Mesenchymal stem cell (in vitro differentiated cells and primary cell): ENCODE measurements around the gene CYB5R3.

Experiments used
- DNase-seq: peaks from one replicate; pipeline ENCODE4 v3.0.0-alpha.2; 2013
- H2AFZ ChIP-seq: one replicate; pipeline ENCODE4 v1.6.1; 2013; ENCODE audit warnings: low read depth, mild to moderate bottlenecking, control low read depth, inconsistent platforms, low read length, moderate library complexity
- H2AK5ac ChIP-seq: 2 replicates; pipeline ENCODE4 v1.6.1; 2013; ENCODE audit warnings: low read length, moderate library complexity, mild to moderate bottlenecking, inconsistent platforms; ENCODE audit not compliant: severe bottlenecking
- H2BK120ac ChIP-seq: one replicate; pipeline ENCODE4 v1.6.1; 2013; ENCODE audit warnings: low read depth, mild to moderate bottlenecking, inconsistent platforms, low read length, moderate library complexity
- H2BK12ac ChIP-seq, 2 experiments: one replicate each; pipeline ENCODE4 v1.6.1; 2013; ENCODE audit warnings: inconsistent platforms in 2 of 2, low read length in 2 of 2, mild to moderate bottlenecking in 2 of 2, moderate library complexity in 2 of 2, control low read depth in 1 of 2
- H2BK15ac ChIP-seq: one replicate; pipeline ENCODE4 v1.6.1; 2013; ENCODE audit warnings: mild to moderate bottlenecking, low read depth, inconsistent platforms; ENCODE audit not compliant: poor library complexity, severe bottlenecking
- H2BK5ac ChIP-seq: 2 replicates; pipeline ENCODE4 v1.6.1; 2013; ENCODE audit warnings: low read depth, mild to moderate bottlenecking, low read length, control low read depth, inconsistent platforms; ENCODE audit not compliant: poor library complexity, severe bottlenecking
- H3K14ac ChIP-seq, 2 experiments: one replicate each; pipeline ENCODE4 v1.6.1; 2013; ENCODE audit warnings: inconsistent platforms in 2 of 2, low read length in 2 of 2, control low read depth in 1 of 2, mild to moderate bottlenecking in 1 of 2, moderate library complexity in 1 of 2
- H3K18ac ChIP-seq, 2 experiments: one replicate each; pipeline ENCODE4 v1.6.1; 2013; ENCODE audit warnings: inconsistent platforms in 2 of 2, low read length in 2 of 2, control low read depth in 1 of 2, low read depth in 1 of 2, mild to moderate bottlenecking in 1 of 2
- H3K23ac ChIP-seq, 2 experiments: one replicate each; pipeline ENCODE4 v1.6.1; 2013; ENCODE audit warnings: inconsistent platforms in 2 of 2, low read length in 2 of 2, mild to moderate bottlenecking in 2 of 2, moderate library complexity in 2 of 2, control low read depth in 1 of 2
- H3K27ac ChIP-seq: 2 replicates; pipeline ENCODE4 v1.5.1; 2013; ENCODE audit warnings: mild to moderate bottlenecking, moderate library complexity, low read length, control low read depth, inconsistent platforms; ENCODE audit not compliant: poor library complexity, severe bottlenecking
- H3K27me3 ChIP-seq, 2 experiments: 2 replicates each; pipeline versions ENCODE4 v1.6.1 to v1.7.0; 2013; ENCODE audit warnings: low read length in 2 of 2, mild to moderate bottlenecking in 2 of 2, moderate library complexity in 2 of 2, control low read depth in 1 of 2, inconsistent platforms in 1 of 2; ENCODE audit not compliant: control insufficient read depth in 1 of 2, insufficient read depth in 1 of 2
- H3K36me3 ChIP-seq, 2 experiments: 2 replicates each; pipeline versions ENCODE4 v1.6.1 to v1.7.0; 2013; ENCODE audit warnings: low read length in 2 of 2, control low read depth in 1 of 2, inconsistent platforms in 1 of 2, low read depth in 1 of 2, mild to moderate bottlenecking in 1 of 2; ENCODE audit not compliant: insufficient read depth in 2 of 2, control insufficient read depth in 1 of 2
- H3K4ac ChIP-seq, 2 experiments: one replicate each; pipeline ENCODE4 v1.6.1; 2013; ENCODE audit warnings: inconsistent platforms in 2 of 2, low read length in 2 of 2, mild to moderate bottlenecking in 2 of 2, moderate library complexity in 2 of 2, control low read depth in 1 of 2, low read depth in 1 of 2
- H3K4me1 ChIP-seq: 2 replicates; pipeline ENCODE4 v1.6.1; 2013; ENCODE audit warnings: low read depth, low read length, control low read depth; ENCODE audit not compliant: control insufficient read depth, insufficient read depth
- H3K4me2 ChIP-seq: 2 replicates; pipeline ENCODE4 v1.6.1; 2013; ENCODE audit warnings: low read length, mild to moderate bottlenecking, inconsistent platforms; ENCODE audit not compliant: poor library complexity, severe bottlenecking
- H3K4me3 ChIP-seq, 2 experiments: 2 replicates each; pipeline versions ENCODE4 v1.5.1 to v1.7.0; 2013; ENCODE audit warnings: low read length in 2 of 2, mild to moderate bottlenecking in 2 of 2, control low read depth in 1 of 2, low read depth in 1 of 2; ENCODE audit not compliant: insufficient read depth in 1 of 2
- H3K79me1 ChIP-seq: replicated peaks from 2 replicates; pipeline ENCODE4 v1.6.1; 2013; ENCODE audit warnings: mild to moderate bottlenecking, control low read depth, low read length, inconsistent platforms; ENCODE audit not compliant: poor library complexity, severe bottlenecking
- H3K9ac ChIP-seq: 2 replicates; pipeline ENCODE4 v1.7.0; 2013; ENCODE audit warnings: mild to moderate bottlenecking, low read length, moderate library complexity
- H3K9me3 ChIP-seq: 2 replicates; pipeline ENCODE4 v1.7.0; 2013; ENCODE audit warnings: mild to moderate bottlenecking, low read length; ENCODE audit not compliant: control insufficient read depth
- H4K8ac ChIP-seq: one replicate; pipeline ENCODE4 v1.6.1; 2013; ENCODE audit warnings: inconsistent platforms, mild to moderate bottlenecking, low read length, moderate library complexity
- H4K91ac ChIP-seq: one replicate; pipeline ENCODE4 v1.6.1; 2013; ENCODE audit warnings: mild to moderate bottlenecking, low read length, inconsistent platforms
- WGBS: methylation state at CpG from one replicate; pipeline ENCODE4 v1.1.7; 2013; ENCODE audit warnings: mixed read lengths; 5-methylcytosine and 5-hydroxymethylcytosine counted together

The CYB5R3 gene

DNA sequence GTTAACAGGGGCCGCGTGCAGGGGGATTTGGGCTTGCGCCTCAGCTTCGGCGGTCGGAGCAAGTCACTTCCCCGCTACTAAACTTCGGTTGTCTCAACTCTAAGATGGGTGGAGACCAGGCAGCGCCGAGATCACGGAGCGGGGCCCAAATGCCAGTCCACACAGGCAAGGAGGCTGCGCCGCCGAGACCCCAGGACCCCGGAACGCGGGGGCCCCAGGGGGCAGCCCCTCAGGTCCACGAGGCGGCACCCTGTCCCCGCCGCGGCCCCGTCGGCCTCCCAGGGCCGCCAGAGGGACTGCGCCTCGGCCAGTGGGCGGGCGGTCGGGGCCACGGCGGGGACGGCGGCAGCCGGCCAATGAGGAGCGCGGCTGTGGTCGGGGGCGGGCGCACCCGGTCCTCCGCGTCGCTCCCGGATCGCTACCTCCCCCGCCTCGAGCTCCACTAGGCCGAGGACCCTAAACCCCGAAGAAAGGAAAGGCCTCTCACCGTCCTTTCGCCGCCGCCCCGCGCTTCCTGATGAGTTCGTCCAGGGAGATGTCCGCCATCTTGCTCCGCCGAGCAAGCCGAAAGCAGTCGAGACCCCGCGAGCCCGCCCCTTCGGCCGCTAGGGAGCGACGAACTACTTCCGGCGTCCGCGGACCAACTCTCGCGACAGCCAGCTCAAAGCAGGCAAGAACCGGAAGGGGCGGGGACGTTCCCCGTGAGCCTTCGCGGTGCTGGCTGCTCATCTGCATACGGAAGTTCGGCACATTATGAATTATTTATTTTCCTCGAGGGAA is 34.7 kb downstream of the CYB5R3 start, which contains the start of gene POLDIP3:
POLDIP3 (minus strand) TSS at position 572 of the 780 bp plus-strand sequence; CDS start at position 546, 26 bp downstream.
- peak within 1 kb of the TSS; percentile 94 for H2BK120ac ChIP-seq
- under 1% methylated on average over 62 of the region's 85 CpGs for WGBS
- peak within 1 kb of the TSS; percentile 70 to 94 for H3K4ac ChIP-seq
- H2BK12ac ChIP-seq: peak within 1 kb of the TSS in 1 of 2 experiments; percentile 37
- H2BK5ac ChIP-seq: peak within 1 kb of the TSS; percentile 87
- no peak within 1 kb of the TSS for H3K23ac ChIP-seq
- H2AFZ ChIP-seq: peak within 1 kb of the TSS; percentile 44
- H3K4me2 ChIP-seq: peak within 1 kb of the TSS; percentile 85
- H3K18ac ChIP-seq: peak within 1 kb of the TSS; percentile 97 to 100
- H2BK15ac ChIP-seq: peak within 1 kb of the TSS; percentile 78
- H3K27ac ChIP-seq: peak within 1 kb of the TSS; percentile 99
- H3K79me1 ChIP-seq: peaks cover 8% of the 10 kb centered on the region
- peak within 1 kb of the TSS; percentile 63 for H2AK5ac ChIP-seq
- H3K4me1 ChIP-seq: peaks cover 34% of the 10 kb centered on the region
- peak within 1 kb of the TSS; percentile 63 to 98 for H3K14ac ChIP-seq
- no peaks in the 10 kb centered on the region for H3K9me3 ChIP-seq
- H4K91ac ChIP-seq: peak within 1 kb of the TSS; percentile 97
- H3K27me3 ChIP-seq: no peaks in the 10 kb centered on the region
- H3K4me3 ChIP-seq: peak within 1 kb of the TSS; percentile 82 to 83
- H3K9ac ChIP-seq: peak within 1 kb of the TSS; percentile 94
- DNase-seq: peak; percentile 98
- H4K8ac ChIP-seq: peak within 1 kb of the TSS; percentile 95
- peaks cover 18 to 19% of the 10 kb centered on the region in 2 experiments for H3K36me3 ChIP-seq

DNA sequence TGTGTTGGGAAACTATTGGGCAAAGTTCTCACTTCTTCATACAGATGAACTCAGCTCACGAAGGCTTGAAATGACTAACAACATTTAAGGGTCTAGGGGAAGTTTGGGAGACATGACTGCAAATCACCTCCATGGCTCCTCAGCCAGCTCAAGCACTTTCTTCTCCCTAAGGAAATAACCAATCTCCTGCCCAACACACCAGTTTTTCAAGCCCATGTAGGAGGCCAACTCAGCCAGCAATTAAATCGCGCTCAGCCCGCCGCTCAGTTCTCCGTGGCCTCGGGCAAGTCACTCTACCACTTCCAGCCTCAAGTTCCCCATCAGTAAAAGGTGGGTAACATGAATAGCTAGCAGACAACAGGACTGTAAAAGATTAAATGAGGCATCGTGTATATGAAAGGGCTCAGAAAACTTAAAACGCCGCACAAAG is 35.3 kb downstream of the CYB5R3 start:
- H3K27me3 ChIP-seq: no peaks in the 10 kb centered on the region
- no peak overlapping the region for H2BK12ac ChIP-seq
- H3K4me2 ChIP-seq: peak overlapping the region; percentile 85
- H4K91ac ChIP-seq: no peak overlapping the region
- no peak overlapping the region for H2BK15ac ChIP-seq
- peak overlapping the region; percentile 95 for H3K27ac ChIP-seq
- H2BK120ac ChIP-seq: peak overlapping the region; percentile 94
- H3K4ac ChIP-seq: peak overlapping the region; percentile 51 to 94
- H3K4me3 ChIP-seq: peak overlapping the region; percentile 82 to 83
- no peak overlapping the region for H3K23ac ChIP-seq
- H4K8ac ChIP-seq: peak overlapping the region; percentile 57
- peak overlapping the region; percentile 94 for H3K9ac ChIP-seq
- peak overlapping the region; percentile 25 to 97 for H3K18ac ChIP-seq
- H2BK5ac ChIP-seq: peak overlapping the region; percentile 87
- H2AFZ ChIP-seq: no peak overlapping the region
- peak overlapping the region; percentile 63 to 72 for H3K14ac ChIP-seq
- peak; percentile 66 for DNase-seq
- WGBS: 3% methylated on average over 8 of the region's 10 CpGs
- peaks cover 33% of the 10 kb centered on the region for H3K4me1 ChIP-seq
- peaks cover 12 to 14% of the 10 kb centered on the region in 2 experiments for H3K36me3 ChIP-seq
- H3K79me1 ChIP-seq: peaks cover 2% of the 10 kb centered on the region
- H3K9me3 ChIP-seq: no peaks in the 10 kb centered on the region
- peak overlapping the region; percentile 63 for H2AK5ac ChIP-seq

DNA sequence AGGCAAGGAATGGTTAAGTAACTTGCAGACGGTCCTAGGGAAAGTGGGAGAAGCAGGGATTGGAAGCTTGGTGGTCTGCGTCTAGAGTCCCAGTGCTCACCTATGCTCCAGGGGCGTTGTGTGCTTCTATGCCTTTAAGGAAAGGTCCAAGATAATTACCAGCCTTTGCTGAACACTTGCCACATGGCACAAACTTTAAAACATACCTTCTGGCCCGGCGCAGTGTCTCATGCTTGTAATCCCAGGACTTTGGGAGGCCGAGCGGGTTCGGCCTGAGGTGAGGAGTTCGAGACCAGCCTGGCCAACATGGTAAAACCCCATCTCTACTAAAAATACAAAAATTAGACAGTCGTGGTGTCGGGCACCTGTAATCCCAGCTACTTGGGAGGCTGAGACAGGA is 36.9 kb downstream of the CYB5R3 start:
- peak overlapping the region; percentile 94 for H3K9ac ChIP-seq
- H3K36me3 ChIP-seq: peaks cover 10 to 11% of the 10 kb centered on the region in 2 experiments
- H2AK5ac ChIP-seq: peak overlapping the region; percentile 41
- peak overlapping the region; percentile 28 for H3K27ac ChIP-seq
- no peak overlapping the region for H2AFZ ChIP-seq
- no peak for DNase-seq
- H3K23ac ChIP-seq: no peak overlapping the region
- H3K14ac ChIP-seq: no peak overlapping the region
- no peak overlapping the region for H2BK15ac ChIP-seq
- no peaks in the 10 kb centered on the region for H3K27me3 ChIP-seq
- 97% methylated on average over 11 of the region's 11 CpGs for WGBS
- H3K9me3 ChIP-seq: no peaks in the 10 kb centered on the region
- no peaks in the 10 kb centered on the region for H3K79me1 ChIP-seq
- no peak overlapping the region for H3K4ac ChIP-seq
- no peak overlapping the region for H4K8ac ChIP-seq
- H3K4me1 ChIP-seq: peaks cover 35% of the 10 kb centered on the region
- H2BK5ac ChIP-seq: no peak overlapping the region
- no peak overlapping the region for H3K18ac ChIP-seq
- H3K4me2 ChIP-seq: no peak overlapping the region
- H3K4me3 ChIP-seq: peak overlapping the region in 1 of 2 experiments; percentile 83
- H2BK120ac ChIP-seq: no peak overlapping the region
- H2BK12ac ChIP-seq: no peak overlapping the region
- no peak overlapping the region for H4K91ac ChIP-seq

DNA sequence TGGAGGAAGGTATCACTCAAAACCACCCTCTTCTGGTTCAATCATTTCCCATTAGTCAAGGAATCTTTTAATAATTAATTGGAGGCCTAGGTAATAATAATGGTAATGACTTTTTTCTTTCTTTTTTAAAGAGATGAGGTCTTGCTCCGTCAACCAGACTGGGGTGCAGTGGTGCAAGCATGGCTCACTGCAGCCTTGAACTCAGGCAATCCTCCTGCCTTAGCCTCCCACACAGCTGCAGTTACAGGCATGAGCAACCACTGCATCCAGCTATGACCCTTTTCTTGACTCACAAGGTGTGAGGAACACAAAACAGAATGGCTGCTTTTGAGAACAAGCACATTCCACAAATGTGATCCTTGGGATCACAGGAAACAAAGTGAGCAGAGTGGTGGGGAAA is 38.1 kb downstream of the CYB5R3 start:
- H3K14ac ChIP-seq: no peak overlapping the region
- no peak overlapping the region for H2AFZ ChIP-seq
- WGBS: 100% methylated on average over 1 of the region's 1 CpG
- no peaks in the 10 kb centered on the region for H3K27me3 ChIP-seq
- no peak overlapping the region for H2BK120ac ChIP-seq
- H3K27ac ChIP-seq: peak overlapping the region; percentile 96
- H3K4me2 ChIP-seq: no peak overlapping the region
- no peak overlapping the region for H3K18ac ChIP-seq
- H3K4me3 ChIP-seq: no peak overlapping the region
- H4K91ac ChIP-seq: no peak overlapping the region
- peaks cover 38% of the 10 kb centered on the region for H3K4me1 ChIP-seq
- no peak overlapping the region for H4K8ac ChIP-seq
- no peak overlapping the region for H3K23ac ChIP-seq
- no peak overlapping the region for H2BK15ac ChIP-seq
- H3K36me3 ChIP-seq: peaks cover 10 to 20% of the 10 kb centered on the region in 2 experiments
- H2AK5ac ChIP-seq: no peak overlapping the region
- H2BK5ac ChIP-seq: no peak overlapping the region
- no peak overlapping the region for H2BK12ac ChIP-seq
- H3K9ac ChIP-seq: no peak overlapping the region
- no peaks in the 10 kb centered on the region for H3K9me3 ChIP-seq
- no peaks in the 10 kb centered on the region for H3K79me1 ChIP-seq
- DNase-seq: no peak
- H3K4ac ChIP-seq: no peak overlapping the region
